B cell (primary cell): ENCODE results near the gene PEPD. TPM values are rescaled to one million over a fixed set of nuclear protein-coding genes. Genes with fewer than 3 reads are reported as not detected.

Source experiments
- ATAC-seq: fragments of 200-7000 bp; cut with Tn5 transposase; one replicate; pipeline ENCODE4 v1.10.0; 2021; ENCODE audit warnings: low read depth, mild to moderate bottlenecking, moderate number of reproducible peaks, moderate library complexity
- CTCF ChIA-PET: fragments of 350-600 bp; sonication (Branson Sonifier 250); formaldehyde crosslinking; loops from one replicate; lab custom pipeline; 2021; ENCODE audit warnings: antibody characterized with exemption, inconsistent platforms; lab: Charles Lee
- POLR2A ChIA-PET: fragments of 350-600 bp; sonication (Branson Sonifier 250); formaldehyde crosslinking; loops from one replicate; lab custom pipeline; 2021; ENCODE audit warnings: antibody characterized with exemption; lab: Charles Lee
- DNase-seq: peaks from one replicate; pipeline ENCODE4 v3.0.0; 2013
- H2AFZ ChIP-seq: 2 replicates; pipeline ENCODE4 v1.6.1; 2012; ENCODE audit warnings: mild to moderate bottlenecking, low read depth, low read length; ENCODE audit not compliant: insufficient read depth, poor library complexity, severe bottlenecking
- H3K27ac ChIP-seq, 2 donors: 1 replicate in 1 of 2; 2 replicates in 1 of 2; pipeline ENCODE4 v1.5.1; 2012 to 2013; ENCODE audit warnings: low read length in 2 of 2, mild to moderate bottlenecking in 2 of 2, moderate library complexity in 1 of 2
- H3K27me3 ChIP-seq, 4 experiments: fragments of 200-600 bp in 1 of 4; sonication (generic) in 1 of 4; replicated peaks in 1 of 4; 1 replicate in 2 of 4; 2 replicates in 2 of 4; pipeline versions ENCODE4 v1.6.1 to v1.7.0; 2013 to 2016; ENCODE audit warnings: low read length in 3 of 4, mild to moderate bottlenecking in 2 of 4, mixed read lengths in 1 of 4, moderate library complexity in 1 of 4; ENCODE audit not compliant: insufficient read depth in 4 of 4, control insufficient read depth in 3 of 4; ENCODE audit errors: control extremely low read depth in 1 of 4
- H3K36me3 ChIP-seq, 2 experiments: replicated peaks in 1 of 2; 1 replicate in 1 of 2; 2 replicates in 1 of 2; pipeline versions ENCODE4 v1.6.1 to v1.7.1; 2013; ENCODE audit warnings: low read length in 1 of 2; ENCODE audit not compliant: insufficient read depth in 2 of 2, control insufficient read depth in 1 of 2; ENCODE audit errors: control extremely low read depth in 1 of 2, extremely low read depth in 1 of 2
- H3K4me1 ChIP-seq, 2 donors: fragments of 200-600 bp in 1 of 2; sonication (generic) in 1 of 2; 1 replicate in 1 of 2; 2 replicates in 1 of 2; pipeline versions ENCODE4 v1.5.1 to v1.6.1; 2013 to 2017; ENCODE audit warnings: low read length in 2 of 2; ENCODE audit not compliant: control insufficient read depth in 2 of 2, insufficient read depth in 2 of 2
- H3K4me2 ChIP-seq: replicated peaks from 2 replicates; pipeline ENCODE3; 2012; ENCODE audit warnings: mild to moderate bottlenecking, low read depth, low read length; ENCODE audit not compliant: poor library complexity, severe bottlenecking
- H3K4me3 ChIP-seq, 5 experiments: fragments of 200-600 bp in 1 of 5; sonication (generic) in 1 of 5; 1 replicate in 3 of 5; 2 replicates in 2 of 5; pipeline versions ENCODE4 v1.5.1 to v1.7.0; 2011 to 2016; ENCODE audit warnings: low read length in 4 of 5, mild to moderate bottlenecking in 4 of 5, low read depth in 2 of 5, control low read depth in 1 of 5, moderate library complexity in 1 of 5; ENCODE audit not compliant: insufficient read depth in 1 of 5; ENCODE audit errors: control extremely low read depth in 1 of 5, extremely low read depth in 1 of 5
- H3K79me2 ChIP-seq: fragments of 200-600 bp; sonication (generic); one replicate; pipeline ENCODE4 v1.6.0; 2016; ENCODE audit warnings: low read length; ENCODE audit not compliant: control insufficient read depth, insufficient read depth
- H3K9ac ChIP-seq: fragments of 200-600 bp; sonication (generic); 2 replicates; pipeline ENCODE4 v1.6.1; 2017; ENCODE audit warnings: mild to moderate bottlenecking, low read length, moderate library complexity
- H3K9me3 ChIP-seq, 3 donors: one replicate each; pipeline versions ENCODE4 v1.6.1 to v1.7.1; 2013; ENCODE audit warnings: low read length in 2 of 3; ENCODE audit not compliant: control insufficient read depth in 2 of 3, insufficient read depth in 1 of 3; ENCODE audit errors: control extremely low read depth in 1 of 3
- H4K20me1 ChIP-seq: 2 replicates; pipeline ENCODE4 v1.6.0; 2012; ENCODE audit warnings: mild to moderate bottlenecking, low read length; ENCODE audit not compliant: insufficient read depth, control insufficient read depth, poor library complexity, severe bottlenecking
- H3K27ac Mint-ChIP-seq: one replicate; pipeline ENCODE4 v1.8.0; 2021; ENCODE audit warnings: mixed read lengths
- H3K27me3 Mint-ChIP-seq: one replicate; pipeline ENCODE4 v1.8.0; 2021; ENCODE audit warnings: mixed read lengths
- H3K4me1 Mint-ChIP-seq: one replicate; pipeline ENCODE4 v1.8.0; 2021; ENCODE audit warnings: mixed read lengths
- H3K4me3 Mint-ChIP-seq: one replicate; pipeline ENCODE4 v1.8.0; 2021; ENCODE audit warnings: mixed read lengths
- H3K9me3 Mint-ChIP-seq: one replicate; pipeline ENCODE4 v1.8.0; 2022; ENCODE audit warnings: mixed read lengths; ENCODE audit not compliant: insufficient read depth
- CTCF ChIP-seq: fragments of 200-600 bp; IDR thresholded peaks from one replicate; pipeline ENCODE4 v1.8.0; 2022; ENCODE audit warnings: antibody characterized with exemption, mild to moderate bottlenecking
- EZH2 ChIP-seq: IDR thresholded peaks from 2 replicates; pipeline ENCODE4 v1.6.1; 2012; ENCODE audit warnings: borderline replicate concordance, low read depth, mild to moderate bottlenecking, moderate library complexity, low read length; ENCODE audit not compliant: insufficient read depth, poor library complexity, severe bottlenecking
- WGBS: methylation state at CpG from one replicate; pipeline ENCODE4 v1.1.5; 2013; ENCODE audit warnings: missing lambda C conversion rate; ENCODE audit not compliant: insufficient coverage; 5-methylcytosine and 5-hydroxymethylcytosine counted together
- intact Hi-C: fragments of 100-400 bp; cut with micrococcal nuclease; formaldehyde crosslinking; loops from one replicate; pipeline ENCODE4 v1.10.0; 2022
- polyA plus RNA-seq: library from polyadenylated mRNA; depleted of rRNA; stranded (reverse); fragments of >200 nt; gene quantifications from 2 replicates; pipeline ENCODE4 v1.2.3, GENCODE V29; 2012
- total RNA-seq, 2 donors: library from RNA; stranded (reverse); fragments of 120-200 nt in 1 of 2; gene quantifications; 1 replicate in 1 of 2; 2 replicates in 1 of 2; pipeline versions ENCODE4 v1.2.3 to v1.2.4, GENCODE V29; 2013 to 2022

The PEPD gene
- total and polyA plus RNA-seq, 2 donors (not counting 1 experiment from before 2014, with no cell fraction given) = 36.4 to 42.7 TPM

DNA sequence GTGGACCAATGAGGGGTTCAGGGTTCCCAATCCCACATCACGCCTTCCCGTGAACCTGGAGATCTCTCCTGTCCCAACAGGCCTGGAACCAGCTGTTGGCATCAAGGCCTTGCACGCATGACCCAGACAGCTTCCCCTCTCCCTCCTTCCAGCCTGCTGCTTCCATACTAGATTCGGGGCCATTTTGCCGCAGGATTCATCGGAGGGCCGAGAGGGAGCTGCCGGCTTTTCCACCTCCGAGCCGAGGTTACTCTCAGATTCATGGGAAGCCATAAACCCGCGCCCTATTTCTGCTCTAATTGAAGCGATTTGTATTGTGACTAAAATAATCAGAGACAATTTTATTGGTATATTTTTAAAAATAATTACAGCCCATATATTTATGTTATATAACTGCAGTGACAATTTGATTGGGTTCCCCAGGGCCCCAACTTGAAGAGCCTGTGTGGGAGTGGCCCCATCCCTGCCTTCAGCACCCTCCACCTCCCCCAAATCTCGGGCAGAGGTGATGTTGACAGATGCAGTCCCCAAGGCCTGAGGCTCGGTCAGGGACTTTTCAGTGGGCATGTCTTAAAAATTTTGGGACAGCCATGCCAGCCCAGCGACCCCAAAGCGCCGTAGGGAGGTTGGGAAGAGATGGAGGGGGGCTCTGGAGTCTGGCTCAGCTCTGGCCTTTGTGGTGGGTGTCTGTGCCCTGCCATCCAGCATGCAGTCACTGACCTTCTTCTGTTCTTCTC lies 30.8 kb upstream of the PEPD start:
- Histone ChIP-seq H3K79me2 (no peaks in the 10 kb centered on the region), H2AFZ (no peak overlapping the region), H3K4me3 (no peak overlapping the region), H3K4me2 (no peak overlapping the region), H3K4me1 (no peaks in the 10 kb centered on the region), H3K9me3 (peaks cover 0 to 8% (median 0%) of the 10 kb centered on the region in 3 donors), H4K20me1 (no peaks in the 10 kb centered on the region), H3K27ac (no peak overlapping the region), H3K36me3 (no peaks in the 10 kb centered on the region), H3K27me3 (no peaks in the 10 kb centered on the region), H3K9ac (no peak overlapping the region)
- H3K9me3 Mint-ChIP-seq = no peaks in the 10 kb centered on the region
- no peak overlapping the region for H3K4me3 Mint-ChIP-seq
- CTCF ChIA-PET = no interaction called here
- H3K27me3 Mint-ChIP-seq = no peaks in the 10 kb centered on the region
- intact Hi-C loops = no loop called here
- WGBS = 86% methylated on average over 15 of the region's 18 CpGs
- no peak for ATAC-seq
- no peaks in the 10 kb centered on the region for H3K4me1 Mint-ChIP-seq
- TF ChIP-seq CTCF = no peak
- TF ChIP-seq EZH2 = no peak
- no peak for DNase-seq
- H3K27ac Mint-ChIP-seq = no peak overlapping the region
- POLR2A ChIA-PET = no interaction called here

DNA sequence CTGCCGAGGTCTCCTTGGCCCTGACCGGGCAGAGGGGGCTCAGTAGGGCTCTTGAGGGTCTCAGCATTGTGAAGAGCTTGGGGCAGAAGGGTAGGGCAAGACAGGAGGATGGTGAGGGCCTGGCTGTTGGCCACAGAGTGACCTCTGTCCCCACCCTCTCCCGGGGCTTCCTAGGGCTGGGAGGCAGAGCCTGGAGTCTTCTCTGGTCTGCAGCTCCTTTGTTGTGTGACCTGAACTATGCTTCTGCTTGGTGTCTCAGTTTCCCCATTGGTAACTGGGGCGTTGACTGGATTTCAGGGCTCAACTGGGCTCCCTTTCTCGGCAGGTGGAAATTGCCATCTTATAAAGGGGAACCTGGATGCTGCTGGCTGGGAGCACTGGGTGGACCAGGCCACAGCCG lies 30.1 kb upstream of the PEPD start:
- H3K9ac ChIP-seq = no peak overlapping the region
- H3K27me3 ChIP-seq = no peaks in the 10 kb centered on the region
- H3K4me1 ChIP-seq = no peaks in the 10 kb centered on the region
- H3K36me3 ChIP-seq = no peaks in the 10 kb centered on the region
- ATAC-seq = no peak
- no peak overlapping the region for H3K4me3 ChIP-seq
- peaks cover 0 to 8% (median 0%) of the 10 kb centered on the region in 3 donors for H3K9me3 ChIP-seq
- Mint-ChIP-seq H3K4me3 (no peak overlapping the region), H3K9me3 (no peaks in the 10 kb centered on the region), H3K27ac (no peak overlapping the region), H3K27me3 (no peaks in the 10 kb centered on the region), H3K4me1 (no peaks in the 10 kb centered on the region)
- no peak overlapping the region for H3K4me2 ChIP-seq
- 85% methylated on average over 6 of the region's 6 CpGs for WGBS
- H4K20me1 ChIP-seq = no peaks in the 10 kb centered on the region
- DNase-seq = no peak
- H2AFZ ChIP-seq = no peak overlapping the region
- no peak overlapping the region for H3K27ac ChIP-seq
- no peak for TF ChIP-seq CTCF
- TF ChIP-seq EZH2 = no peak
- H3K79me2 ChIP-seq = no peaks in the 10 kb centered on the region
- CTCF ChIA-PET = no interaction called here
- POLR2A ChIA-PET = no interaction called here
- intact Hi-C loops = no loop called here
